B cell (primary cell): ENCODE results near the gene CHCHD6. TPM values are rescaled to one million over a fixed set of nuclear protein-coding genes. Genes with fewer than 3 reads are reported as not detected.

Source experiments
- ATAC-seq: fragments of 200-7000 bp; cut with Tn5 transposase; one replicate; pipeline ENCODE4 v1.10.0; 2021; ENCODE audit warnings: low read depth, mild to moderate bottlenecking, moderate number of reproducible peaks, moderate library complexity
- CTCF ChIA-PET: fragments of 350-600 bp; sonication (Branson Sonifier 250); formaldehyde crosslinking; loops from one replicate; lab custom pipeline; 2021; ENCODE audit warnings: antibody characterized with exemption, inconsistent platforms; lab: Charles Lee
- POLR2A ChIA-PET: fragments of 350-600 bp; sonication (Branson Sonifier 250); formaldehyde crosslinking; loops from one replicate; lab custom pipeline; 2021; ENCODE audit warnings: antibody characterized with exemption; lab: Charles Lee
- DNase-seq: peaks from one replicate; pipeline ENCODE4 v3.0.0; 2013
- H2AFZ ChIP-seq: 2 replicates; pipeline ENCODE4 v1.6.1; 2012; ENCODE audit warnings: mild to moderate bottlenecking, low read depth, low read length; ENCODE audit not compliant: insufficient read depth, poor library complexity, severe bottlenecking
- H3K27ac ChIP-seq, 2 donors: 1 replicate in 1 of 2; 2 replicates in 1 of 2; pipeline ENCODE4 v1.5.1; 2012 to 2013; ENCODE audit warnings: low read length in 2 of 2, mild to moderate bottlenecking in 2 of 2, moderate library complexity in 1 of 2
- H3K27me3 ChIP-seq, 4 experiments: fragments of 200-600 bp in 1 of 4; sonication (generic) in 1 of 4; replicated peaks in 1 of 4; 1 replicate in 2 of 4; 2 replicates in 2 of 4; pipeline versions ENCODE4 v1.6.1 to v1.7.0; 2013 to 2016; ENCODE audit warnings: low read length in 3 of 4, mild to moderate bottlenecking in 2 of 4, mixed read lengths in 1 of 4, moderate library complexity in 1 of 4; ENCODE audit not compliant: insufficient read depth in 4 of 4, control insufficient read depth in 3 of 4; ENCODE audit errors: control extremely low read depth in 1 of 4
- H3K36me3 ChIP-seq, 2 experiments: replicated peaks in 1 of 2; 1 replicate in 1 of 2; 2 replicates in 1 of 2; pipeline versions ENCODE4 v1.6.1 to v1.7.1; 2013; ENCODE audit warnings: low read length in 1 of 2; ENCODE audit not compliant: insufficient read depth in 2 of 2, control insufficient read depth in 1 of 2; ENCODE audit errors: control extremely low read depth in 1 of 2, extremely low read depth in 1 of 2
- H3K4me1 ChIP-seq, 2 donors: fragments of 200-600 bp in 1 of 2; sonication (generic) in 1 of 2; 1 replicate in 1 of 2; 2 replicates in 1 of 2; pipeline versions ENCODE4 v1.5.1 to v1.6.1; 2013 to 2017; ENCODE audit warnings: low read length in 2 of 2; ENCODE audit not compliant: control insufficient read depth in 2 of 2, insufficient read depth in 2 of 2
- H3K4me2 ChIP-seq: replicated peaks from 2 replicates; pipeline ENCODE3; 2012; ENCODE audit warnings: mild to moderate bottlenecking, low read depth, low read length; ENCODE audit not compliant: poor library complexity, severe bottlenecking
- H3K4me3 ChIP-seq, 5 experiments: fragments of 200-600 bp in 1 of 5; sonication (generic) in 1 of 5; 1 replicate in 3 of 5; 2 replicates in 2 of 5; pipeline versions ENCODE4 v1.5.1 to v1.7.0; 2011 to 2016; ENCODE audit warnings: low read length in 4 of 5, mild to moderate bottlenecking in 4 of 5, low read depth in 2 of 5, control low read depth in 1 of 5, moderate library complexity in 1 of 5; ENCODE audit not compliant: insufficient read depth in 1 of 5; ENCODE audit errors: control extremely low read depth in 1 of 5, extremely low read depth in 1 of 5
- H3K79me2 ChIP-seq: fragments of 200-600 bp; sonication (generic); one replicate; pipeline ENCODE4 v1.6.0; 2016; ENCODE audit warnings: low read length; ENCODE audit not compliant: control insufficient read depth, insufficient read depth
- H3K9ac ChIP-seq: fragments of 200-600 bp; sonication (generic); 2 replicates; pipeline ENCODE4 v1.6.1; 2017; ENCODE audit warnings: mild to moderate bottlenecking, low read length, moderate library complexity
- H3K9me3 ChIP-seq, 3 donors: one replicate each; pipeline versions ENCODE4 v1.6.1 to v1.7.1; 2013; ENCODE audit warnings: low read length in 2 of 3; ENCODE audit not compliant: control insufficient read depth in 2 of 3, insufficient read depth in 1 of 3; ENCODE audit errors: control extremely low read depth in 1 of 3
- H4K20me1 ChIP-seq: 2 replicates; pipeline ENCODE4 v1.6.0; 2012; ENCODE audit warnings: mild to moderate bottlenecking, low read length; ENCODE audit not compliant: insufficient read depth, control insufficient read depth, poor library complexity, severe bottlenecking
- H3K27ac Mint-ChIP-seq: one replicate; pipeline ENCODE4 v1.8.0; 2021; ENCODE audit warnings: mixed read lengths
- H3K27me3 Mint-ChIP-seq: one replicate; pipeline ENCODE4 v1.8.0; 2021; ENCODE audit warnings: mixed read lengths
- H3K4me1 Mint-ChIP-seq: one replicate; pipeline ENCODE4 v1.8.0; 2021; ENCODE audit warnings: mixed read lengths
- H3K4me3 Mint-ChIP-seq: one replicate; pipeline ENCODE4 v1.8.0; 2021; ENCODE audit warnings: mixed read lengths
- H3K9me3 Mint-ChIP-seq: one replicate; pipeline ENCODE4 v1.8.0; 2022; ENCODE audit warnings: mixed read lengths; ENCODE audit not compliant: insufficient read depth
- CTCF ChIP-seq: fragments of 200-600 bp; IDR thresholded peaks from one replicate; pipeline ENCODE4 v1.8.0; 2022; ENCODE audit warnings: antibody characterized with exemption, mild to moderate bottlenecking
- EZH2 ChIP-seq: IDR thresholded peaks from 2 replicates; pipeline ENCODE4 v1.6.1; 2012; ENCODE audit warnings: borderline replicate concordance, low read depth, mild to moderate bottlenecking, moderate library complexity, low read length; ENCODE audit not compliant: insufficient read depth, poor library complexity, severe bottlenecking
- WGBS: methylation state at CpG from one replicate; pipeline ENCODE4 v1.1.5; 2013; ENCODE audit warnings: missing lambda C conversion rate; ENCODE audit not compliant: insufficient coverage; 5-methylcytosine and 5-hydroxymethylcytosine counted together
- intact Hi-C: fragments of 100-400 bp; cut with micrococcal nuclease; formaldehyde crosslinking; loops from one replicate; pipeline ENCODE4 v1.10.0; 2022
- polyA plus RNA-seq: library from polyadenylated mRNA; depleted of rRNA; stranded (reverse); fragments of >200 nt; gene quantifications from 2 replicates; pipeline ENCODE4 v1.2.3, GENCODE V29; 2012
- total RNA-seq, 2 donors: library from RNA; stranded (reverse); fragments of 120-200 nt in 1 of 2; gene quantifications; 1 replicate in 1 of 2; 2 replicates in 1 of 2; pipeline versions ENCODE4 v1.2.3 to v1.2.4, GENCODE V29; 2013 to 2022

CHCHD6 gene
- total and polyA plus RNA-seq, 2 donors (not counting 1 experiment from before 2014, with no cell fraction given) = 8.0 to 13.5 TPM

- Histone ChIP-seq H3K9me3 (peaks cover 0 to 3% (median 0%) of the 10 kb centered on the region in 3 donors), H3K9ac (peak overlapping the region; percentile 37), H3K4me1 (peaks cover 13 to 27% of the 10 kb centered on the region in 2 donors), H3K4me2 (peak overlapping the region; percentile 66), H3K27me3 (no peaks in the 10 kb centered on the region), H3K36me3 (no peaks in the 10 kb centered on the region), H2AFZ (no peak overlapping the region), H4K20me1 (no peaks in the 10 kb centered on the region), H3K79me2 (no peaks in the 10 kb centered on the region), H3K4me3 (peak overlapping the region in 2 of 5 experiments; percentile 7 to 29), H3K27ac (peak overlapping the region; percentile 78 to 87)
- intact Hi-C loops = loop anchor here (1.0 to 2.0 kb wide), 2 partner anchors 19 to 43 kb away; no protein-coding TSS in a partner anchor
- no peak for TF ChIP-seq CTCF
- TF ChIP-seq EZH2 = no peak
- no peaks in the 10 kb centered on the region for H3K27me3 Mint-ChIP-seq
- H3K4me3 Mint-ChIP-seq = peak overlapping the region; percentile 69
- H3K4me1 Mint-ChIP-seq = peaks cover 44% of the 10 kb centered on the region
- ATAC-seq (peak; percentile 75), DNase-seq (no peak)
- ChIA-PET CTCF (interaction anchor here (1.0 to 1.7 kb wide), 3 partner anchors 28 to 202 kb away, joined by 6 to 8 read pairs (median 6); partner anchors contain the start of gene PLXNA1), POLR2A (interaction anchor here (0.7 to 2.6 kb wide), 6 partner anchors 18 to 44 kb away, joined by 3 to 11 read pairs (median 4); partner anchors contain the start of gene PLXNA1)
- WGBS = 79% methylated on average over 10 of the region's 10 CpGs
- peak overlapping the region; percentile 91 for H3K27ac Mint-ChIP-seq
- no peaks in the 10 kb centered on the region for H3K9me3 Mint-ChIP-seq
Measured at GRCh38 chr3:126954141-126954842, 250.3 kb downstream of the CHCHD6 start.
